ENCODE results near the gene OR2C1. TPM values are rescaled to one million over a fixed set of nuclear protein-coding genes. Genes with fewer than 3 reads are reported as not detected.
A peak's percentile ranks its signal among the peaks of the same experiment; 100 is the strongest.

Gene OR2C1
- total and polyA plus RNA-seq, 12 donors = 0.14 to 0.44 (median 0.29) TPM; not detected in 6

- peak overlapping the region in 4 of 5 donors; percentile 66 to 89 (median 81) for H3K27ac ChIP-seq
- peak overlapping the region; percentile 17 to 76 (median 56) for H3K4me3 ChIP-seq
- DNase-seq = no peak
- intact Hi-C loops (cut with DNase I) = loop anchor here in 1 of 2 donors (10.0 kb wide), 1 partner anchor 87 kb away; no protein-coding TSS in a partner anchor
- H3K36me3 ChIP-seq (replicated peaks in 1 of 2) = peaks cover 0 to 17% of the 10 kb centered on the region in 2 donors
- TF ChIP-seq POLR2A (IDR thresholded peaks at IDR 0.05) (no peak), CTCF (IDR thresholded peaks at IDR 0.05) (no peak)
- H3K4me1 ChIP-seq (replicated peaks in 1 of 2) = peaks cover 7 to 17% of the 10 kb centered on the region in 2 donors
- H3K27me3 ChIP-seq = no peaks in the 10 kb centered on the region
- WGBS, 4 donors = 41 to 45% (median 43%) methylated on average over 16 to 17 of the region's 17 CpGs
- peaks cover 6 to 10% (median 9%) of the 10 kb centered on the region in 3 donors for H3K9me3 ChIP-seq (replicated peaks in 1 of 3)
These were observed 46.2 kb downstream of the OR2C1 start for GRCh38 chr16:3401719-3402397.

Other genes with a start within 250 kb of the OR2C1 start
- 10 to 100 TPM in 8 of 9 donors, 1 to 10 TPM in 1; 6.3 to 25.5 (median 13.3) TPM for gene ZNF205, start 243.3 kb upstream of the OR2C1 start, total RNA-seq
- 10 to 100 TPM in 2 of 3 donors, 1 to 10 TPM in 1; 3.8 to 86.1 (median 33.9) TPM for gene ZNF205, start 243.3 kb upstream of the OR2C1 start, polyA plus RNA-seq
- 10 to 100 TPM in 7 of 9 donors, 1 to 10 TPM in 2; 2.6 to 19.3 (median 12.6) TPM for gene ZNF213, start 220.9 kb upstream of the OR2C1 start, total RNA-seq
- gene ZNF213, start 220.9 kb upstream of the OR2C1 start, polyA plus RNA-seq = 10 to 100 TPM in 2 of 3 donors, 1 to 10 TPM in 1; 4.2 to 19.5 (median 10.4) TPM
- gene OR1F1, start 167.7 kb upstream of the OR2C1 start, total RNA-seq = not detected
- gene OR1F1, start 167.7 kb upstream of the OR2C1 start, polyA plus RNA-seq = not detected
- gene ZNF200, start 120.7 kb upstream of the OR2C1 start, total RNA-seq = 10 to 100 TPM in 3 of 9 donors, 1 to 10 TPM in 6; 4.4 to 15.4 (median 8.6) TPM
- gene ZNF200, start 120.7 kb upstream of the OR2C1 start, polyA plus RNA-seq = 1 to 10 TPM; 5.4 to 7.8 (median 6.2) TPM
- gene MEFV, start 99.3 kb upstream of the OR2C1 start, total RNA-seq = 1 to 10 TPM in 8 of 9 donors, under 1 TPM in 1; 0.39 to 7.8 (median 4.1) TPM
- gene MEFV, start 99.3 kb upstream of the OR2C1 start, polyA plus RNA-seq = under 1 TPM; 0.40 to 0.72 (median 0.71) TPM
- gene ZNF263, start 72.4 kb upstream of the OR2C1 start, total RNA-seq = 10 to 100 TPM; 22.5 to 84.0 (median 36.2) TPM
- 10 to 100 TPM; 18.5 to 26.4 (median 21.8) TPM for gene ZNF263, start 72.4 kb upstream of the OR2C1 start, polyA plus RNA-seq
- gene TIGD7, start 50.5 kb upstream of the OR2C1 start, total RNA-seq = 1 to 10 TPM; 2.1 to 8.7 (median 4.5) TPM
- 1 to 10 TPM; 3.5 to 7.0 (median 4.6) TPM for gene TIGD7, start 50.5 kb upstream of the OR2C1 start, polyA plus RNA-seq
- 10 to 100 TPM in 8 of 9 donors, 1 to 10 TPM in 1; 7.9 to 46.4 (median 22.5) TPM for gene ZNF75A, start 50.4 kb upstream of the OR2C1 start, total RNA-seq
- 10 to 100 TPM; 24.9 to 42.0 (median 37.4) TPM for gene ZNF75A, start 50.4 kb upstream of the OR2C1 start, polyA plus RNA-seq
- 10 to 100 TPM; 11.5 to 20.1 (median 14.3) TPM for gene ZSCAN32, start 45.1 kb downstream of the OR2C1 start, total RNA-seq
- 10 to 100 TPM; 10.6 to 19.0 (median 11.5) TPM for gene ZSCAN32, start 45.1 kb downstream of the OR2C1 start, polyA plus RNA-seq
- gene ZNF174, start 45.3 kb downstream of the OR2C1 start, total RNA-seq = 10 to 100 TPM in 8 of 9 donors, 1 to 10 TPM in 1; 8.6 to 22.2 (median 11.0) TPM
- gene ZNF174, start 45.3 kb downstream of the OR2C1 start, polyA plus RNA-seq = 10 to 100 TPM in 1 of 3 donors, 1 to 10 TPM in 2; 4.1 to 15.4 (median 5.7) TPM
- gene ZNF597, start 87.6 kb downstream of the OR2C1 start, total RNA-seq = 1 to 10 TPM; 1.8 to 4.0 (median 2.9) TPM
- gene ZNF597, start 87.6 kb downstream of the OR2C1 start, polyA plus RNA-seq = 1 to 10 TPM; 1.2 to 2.9 (median 1.3) TPM
- gene NAA60, start 87.8 kb downstream of the OR2C1 start, total RNA-seq = 10 to 100 TPM; 16.9 to 66.0 (median 51.1) TPM
- gene NAA60, start 87.8 kb downstream of the OR2C1 start, polyA plus RNA-seq = 10 to 100 TPM; 67.5 to 96.3 (median 86.3) TPM
- not detected for gene C16orf90, start 139.6 kb downstream of the OR2C1 start, total RNA-seq
- gene C16orf90, start 139.6 kb downstream of the OR2C1 start, polyA plus RNA-seq = not detected
- 10 to 100 TPM; 16.9 to 43.1 (median 20.9) TPM for gene CLUAP1, start 145.1 kb downstream of the OR2C1 start, total RNA-seq
- 10 to 100 TPM in 1 of 3 donors, 1 to 10 TPM in 2; 6.9 to 42.8 (median 9.2) TPM for gene CLUAP1, start 145.1 kb downstream of the OR2C1 start, polyA plus RNA-seq
- gene NLRC3, start 221.5 kb downstream of the OR2C1 start, total RNA-seq = 1 to 10 TPM in 6 of 9 donors, under 1 TPM in 3; 0.33 to 2.5 (median 1.5) TPM
- 1 to 10 TPM in 1 of 3 donors, under 1 TPM in 2; 0.29 to 1.4 (median 0.47) TPM for gene NLRC3, start 221.5 kb downstream of the OR2C1 start, polyA plus RNA-seq